ENCODE data around the gene PRG2.
"Not testable (repeated sequence)": the region's sequence is repeated elsewhere in the genome, so short reads cannot be mapped to it uniquely, and the experiment has no call there.

PRG2 gene

GRCh38 chr11:57368106-57368844, 22.2 kb downstream of the PRG2 start:
- no peak for DNase-seq (ENCODE audit: low read depth in 2 of 2)

GRCh38 chr11:57364851-57365660, 25.4 kb downstream of the PRG2 start:
- no peak for DNase-seq (ENCODE audit: low read depth in 2 of 2)

- DNase-seq (ENCODE audit: low read depth in 2 of 2): no peak
Observed at GRCh38 chr11:57363131-57364080, 27.0 kb downstream of the PRG2 start.

- DNase-seq (ENCODE audit: low read depth in 2 of 2): no peak
Observed at GRCh38 chr11:57361926-57362325, 28.5 kb downstream of the PRG2 start.

- not testable (repeated sequence) for DNase-seq (ENCODE audit: low read depth in 2 of 2)
Observed at GRCh38 chr11:57361420-57361819, 29.0 kb downstream of the PRG2 start.

- no peak for DNase-seq (ENCODE audit: low read depth in 2 of 2)
Observed at GRCh38 chr11:57360991-57361390, 29.5 kb downstream of the PRG2 start.

GRCh38 chr11:57359896-57360690, 30.4 kb downstream of the PRG2 start:
- no peak for DNase-seq (ENCODE audit: low read depth in 2 of 2)

GRCh38 chr11:57359396-57359795, 31.1 kb downstream of the PRG2 start:
- DNase-seq (ENCODE audit: low read depth in 2 of 2): no peak

- no peak for DNase-seq (ENCODE audit: low read depth in 2 of 2)
Observed at GRCh38 chr11:57358991-57359390, 31.5 kb downstream of the PRG2 start.

- no peak for DNase-seq (ENCODE audit: low read depth in 2 of 2)
Observed at GRCh38 chr11:57358543-57358961, 31.9 kb downstream of the PRG2 start.

GRCh38 chr11:57357856-57358255, 32.6 kb downstream of the PRG2 start:
- no peak for DNase-seq (ENCODE audit: low read depth in 2 of 2)

- no peak for DNase-seq (ENCODE audit: low read depth in 2 of 2)
Observed at GRCh38 chr11:57357310-57357709, 33.1 kb downstream of the PRG2 start.

GRCh38 chr11:57356268-57356667, 34.2 kb downstream of the PRG2 start:
- no peak for DNase-seq (ENCODE audit: low read depth in 2 of 2)

GRCh38 chr11:57354699-57355098, 35.8 kb downstream of the PRG2 start:
- DNase-seq (ENCODE audit: low read depth in 2 of 2): no peak

GRCh38 chr11:57353852-57354251, 36.6 kb downstream of the PRG2 start:
- DNase-seq (ENCODE audit: low read depth in 2 of 2): no peak

- no peak for DNase-seq (ENCODE audit: low read depth in 2 of 2)
Observed at GRCh38 chr11:57353446-57353845, 37.0 kb downstream of the PRG2 start.

- DNase-seq (ENCODE audit: low read depth in 2 of 2): no peak
Observed at GRCh38 chr11:57353036-57353435, 37.4 kb downstream of the PRG2 start.

GRCh38 chr11:57349491-57350274, 40.8 kb downstream of the PRG2 start:
- DNase-seq (ENCODE audit: low read depth in 2 of 2): peak; percentile 53 to 63

GRCh38 chr11:57348636-57349313, 41.7 kb downstream of the PRG2 start:
- no peak for DNase-seq (ENCODE audit: low read depth in 2 of 2)

GRCh38 chr11:57348052-57348451, 42.4 kb downstream of the PRG2 start:
- DNase-seq (ENCODE audit: low read depth in 2 of 2): no peak
